HG03095 (cell line): ENCODE results near the gene MPLKIP.
"Not testable (repeated sequence)": the region's sequence is repeated elsewhere in the genome, so short reads cannot be mapped to it uniquely, and the experiment has no call there.

ENCODE experiments used
- ATAC-seq: cut with Tn5 transposase; IDR thresholded peaks from one replicate; pipeline ENCODE4 v1.9.1; 2021; ENCODE audit warnings: moderate library complexity; ENCODE audit not compliant: unreplicated experiment

The MPLKIP gene

GRCh38 chr7:40134428-40135316 is at the start of gene MPLKIP, which contains the start of gene SUGCT:
Gene MPLKIP (minus strand): TSS chr7:40134622. CDS start chr7:40134567, 55 bp downstream.
Gene SUGCT (plus strand): TSS chr7:40135005.
- ATAC-seq, result peak; percentile 89

- no peak for ATAC-seq
Observed at GRCh38 chr7:40182452-40182851, 48.0 kb upstream of the MPLKIP start.

GRCh38 chr7:40177071-40177470 is 42.6 kb upstream of the MPLKIP start:
- ATAC-seq, result no peak

GRCh38 chr7:40175725-40176510 is 41.5 kb upstream of the MPLKIP start:
- ATAC-seq, result no peak

GRCh38 chr7:40175256-40175655 is 40.8 kb upstream of the MPLKIP start:
- ATAC-seq, result not testable (repeated sequence)

- ATAC-seq, result not testable (repeated sequence)
Observed at GRCh38 chr7:40173121-40173520, 38.7 kb upstream of the MPLKIP start.

- ATAC-seq, result not testable (repeated sequence)
Observed at GRCh38 chr7:40168266-40168665, 33.8 kb upstream of the MPLKIP start.

- ATAC-seq, result no peak
Observed at GRCh38 chr7:40167291-40167690, 32.9 kb upstream of the MPLKIP start.

- no peak for ATAC-seq
Observed at GRCh38 chr7:40165216-40165615, 30.8 kb upstream of the MPLKIP start.

- ATAC-seq, result no peak
Observed at GRCh38 chr7:40162516-40162915, 28.1 kb upstream of the MPLKIP start.

- ATAC-seq, result no peak
Observed at GRCh38 chr7:40156988-40157387, 22.6 kb upstream of the MPLKIP start.

GRCh38 chr7:40151504-40151903 is 17.1 kb upstream of the MPLKIP start:
- no peak for ATAC-seq

GRCh38 chr7:40148671-40149070 is 14.2 kb upstream of the MPLKIP start:
- ATAC-seq, result no peak

GRCh38 chr7:40148247-40148580 is 13.8 kb upstream of the MPLKIP start:
- ATAC-seq, result not testable (repeated sequence)

GRCh38 chr7:40147371-40148246 is 13.2 kb upstream of the MPLKIP start:
- ATAC-seq, result no peak

- ATAC-seq, result not testable (repeated sequence)
Observed at GRCh38 chr7:40145596-40146130, 11.2 kb upstream of the MPLKIP start.

- ATAC-seq, result not testable (repeated sequence)
Observed at GRCh38 chr7:40141916-40142315, 7.5 kb upstream of the MPLKIP start.

GRCh38 chr7:40139891-40140290 is 5.5 kb upstream of the MPLKIP start:
- not testable (repeated sequence) for ATAC-seq

- ATAC-seq, result no peak
Observed at GRCh38 chr7:40138973-40139372, 4.6 kb upstream of the MPLKIP start.

- ATAC-seq, result no peak
Observed at GRCh38 chr7:40137563-40137962, 3.1 kb upstream of the MPLKIP start.

GRCh38 chr7:40135317-40135610 is 842 bp upstream of the MPLKIP start:
- ATAC-seq, result no peak
